ENCODE data around the gene MGST1.

DNA sequence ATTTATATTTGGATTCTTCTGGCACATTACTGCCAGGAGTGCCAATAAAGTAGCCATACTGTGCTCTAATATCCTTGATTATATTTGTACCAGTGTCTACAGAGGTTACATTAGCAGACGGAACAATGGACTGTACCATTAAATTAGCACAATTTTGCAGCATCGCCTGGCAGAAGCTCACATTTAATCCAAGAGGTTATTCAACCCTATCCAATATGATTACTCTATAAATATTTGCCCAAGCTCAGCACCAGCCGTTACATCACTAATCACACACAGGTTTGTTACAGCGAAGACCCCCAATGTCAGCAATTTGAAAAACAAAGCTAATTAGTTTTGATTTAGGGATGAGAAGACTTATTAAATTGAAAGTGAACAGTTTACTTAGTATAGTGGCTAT is 16.9 kb upstream of the MGST1 start:
- TF ChIP-seq, protein P1, sequence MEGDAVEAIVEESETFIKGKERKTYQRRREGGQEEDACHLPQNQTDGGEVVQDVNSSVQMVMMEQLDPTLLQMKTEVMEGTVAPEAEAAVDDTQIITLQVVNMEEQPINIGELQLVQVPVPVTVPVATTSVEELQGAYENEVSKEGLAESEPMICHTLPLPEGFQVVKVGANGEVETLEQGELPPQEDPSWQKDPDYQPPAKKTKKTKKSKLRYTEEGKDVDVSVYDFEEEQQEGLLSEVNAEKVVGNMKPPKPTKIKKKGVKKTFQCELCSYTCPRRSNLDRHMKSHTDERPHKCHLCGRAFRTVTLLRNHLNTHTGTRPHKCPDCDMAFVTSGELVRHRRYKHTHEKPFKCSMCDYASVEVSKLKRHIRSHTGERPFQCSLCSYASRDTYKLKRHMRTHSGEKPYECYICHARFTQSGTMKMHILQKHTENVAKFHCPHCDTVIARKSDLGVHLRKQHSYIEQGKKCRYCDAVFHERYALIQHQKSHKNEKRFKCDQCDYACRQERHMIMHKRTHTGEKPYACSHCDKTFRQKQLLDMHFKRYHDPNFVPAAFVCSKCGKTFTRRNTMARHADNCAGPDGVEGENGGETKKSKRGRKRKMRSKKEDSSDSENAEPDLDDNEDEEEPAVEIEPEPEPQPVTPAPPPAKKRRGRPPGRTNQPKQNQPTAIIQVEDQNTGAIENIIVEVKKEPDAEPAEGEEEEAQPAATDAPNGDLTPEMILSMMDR (IDR thresholded peaks at IDR 0.05): no peak
- TF ChIP-seq POLR2A (IDR thresholded peaks at IDR 0.05): no peak

All from body of pancreas (tissue), 4 donors.